ENCODE data around the gene PGS1. TPM values are rescaled to one million over a fixed set of nuclear protein-coding genes. Genes with fewer than 3 reads are reported as not detected.

Gene PGS1
- total and polyA plus RNA-seq, 10 of the 15 experiments (the other 5 are each of a cell fraction or from before 2014, with no cell fraction given) = 1.3 to 37.6 (median 27.4) TPM

GRCh38 chr17:78372841-78373240 lies 5.6 kb upstream of the PGS1 start (continued):
- TF ChIP-seq RCOR1 (conservative IDR thresholded peaks at IDR 0.05; ENCODE audit: low read depth, low read length) = no peak

GRCh38 chr17:78374189-78374588 lies 4.3 kb upstream of the PGS1 start:
- Histone ChIP-seq H3K27me3 (replicated peaks in 1 of 2; ENCODE audit: control insufficient read depth in 2 of 2, insufficient read depth in 2 of 2, low read length in 1 of 2) (no peaks in the 10 kb centered on the region), H3K27ac (ENCODE audit: control insufficient read depth, insufficient read depth) (no peak overlapping the region), H3K4me1 (ENCODE audit: control insufficient read depth, insufficient read depth, low read length) (peaks cover 11% of the 10 kb centered on the region), H3K79me2 (ENCODE audit: control insufficient read depth, insufficient read depth, low read length) (peaks cover 12% of the 10 kb centered on the region), H3K4me2 (ENCODE audit: control insufficient read depth, insufficient read depth) (no peak overlapping the region), H3K9me3 (replicated peaks; ENCODE audit: control insufficient read depth, insufficient read depth, low read length) (no peaks in the 10 kb centered on the region), H3K9ac (ENCODE audit: control insufficient read depth, insufficient read depth, low read length) (no peak overlapping the region), H2AFZ (ENCODE audit: control insufficient read depth, low read depth, low read length) (no peak overlapping the region), H3K36me3 (ENCODE audit: control insufficient read depth in 2 of 2, insufficient read depth in 2 of 2, low read length in 1 of 2) (no peaks in the 10 kb centered on the region), H3K4me3 (no peak overlapping the region), H4K20me1 (ENCODE audit: control insufficient read depth, insufficient read depth) (no peaks in the 10 kb centered on the region)
- intact Hi-C loops (cut with micrococcal nuclease; ENCODE audit: unreplicated experiment) = no loop called here
- in situ Hi-C loops (cut with MboI) = no loop called here
- ChIA-PET CTCF (no interaction called here), SMC1A (ENCODE audit: uncharacterized antibody, unreplicated experiment) (interaction anchor here (0.6 to 2.1 kb wide), 3 partner anchors 8 to 58 kb away, joined by 3 to 8 read pairs (median 3); no protein-coding TSS in a partner anchor), POLR2A (interaction anchor here (0.5 to 0.9 kb wide), 2 partner anchors 9 to 1439 kb away, joined by 3 to 5 read pairs; no protein-coding TSS in a partner anchor), RAD21 (ENCODE audit: unreplicated experiment) (interaction anchor here (0.6 to 1.4 kb wide), 2 partner anchors 9 to 86 kb away, joined by 3 to 4 read pairs; no protein-coding TSS in a partner anchor)
- WGBS (ENCODE audit: insufficient coverage, insufficient replicate concordance, low lambda C conversion rate, missing lambda C conversion rate) = 46% methylated on average over 6 of the region's 6 CpGs
- FAIRE-seq = no peak
- DNase-seq (ENCODE audit: low read depth, low spot score) = no peak
- no peak for ATAC-seq
- no TSS peak for BruUV-seq (replicated peaks)
- TF ChIP-seq ATF7 (IDR thresholded peaks at IDR 0.05; ENCODE audit: low read depth) (no peak), SREBF1 (IDR thresholded peaks at IDR 0.05; ENCODE audit: low read length) (no peak), E4F1 (IDR thresholded peaks at IDR 0.05; ENCODE audit: borderline replicate concordance, partially characterized antibody) (no peak), BMI1 (IDR thresholded peaks at IDR 0.05; ENCODE audit: borderline replicate concordance) (no peak), EGR1 (IDR thresholded peaks at IDR 0.05; ENCODE audit: borderline replicate concordance in 1 of 2, low read depth in 2 of 2, low read length in 2 of 2) (no peak), GATAD2B (conservative IDR thresholded peaks at IDR 0.05; ENCODE audit: low read depth) (no peak), NR2C2 (IDR thresholded peaks at IDR 0.05; ENCODE audit: borderline replicate concordance, control insufficient read depth, insufficient read length, low read depth) (no peak), BCL3 (IDR thresholded peaks at IDR 0.05; ENCODE audit: borderline replicate concordance, insufficient read depth, low read depth, low read length, poor library complexity, severe bottlenecking) (no peak), ZNF217 (IDR thresholded peaks at IDR 0.05) (no peak), CUX1 (IDR thresholded peaks at IDR 0.05; ENCODE audit: insufficient replicate concordance, low read depth, low read length) (no peak), MEF2A (IDR thresholded peaks at IDR 0.05; ENCODE audit: insufficient read depth, low read depth, low read length) (no peak), MYC (IDR thresholded peaks at IDR 0.05; ENCODE audit: insufficient read depth, insufficient read length, insufficient replicate concordance, low read length, severe bottlenecking) (no peak)
